Ascending aorta (tissue), 2 donors: Measurements from ENCODE around the gene KCNRG. TPM values are rescaled to one million over a fixed set of nuclear protein-coding genes. Genes with fewer than 3 reads are reported as not detected.
A peak's percentile ranks its signal among the peaks of the same experiment; 100 is the strongest.

Source experiments
- DNase-seq, 2 donors: peaks; one replicate each; pipeline ENCODE4 v3.0.0-alpha.2; 2019; ENCODE audit warnings: low spot score in 2 of 2
- H3K27ac ChIP-seq, 2 donors: fragments of 200-600 bp; sonication (generic); one replicate each; pipeline ENCODE4 v1.5.1; 2016 to 2017; ENCODE audit warnings: mild to moderate bottlenecking in 1 of 2
- H3K27me3 ChIP-seq: fragments of 200-600 bp; sonication (generic); one replicate; pipeline ENCODE4 v1.5.1; 2017
- H3K36me3 ChIP-seq, 2 donors: fragments of 200-600 bp; sonication (generic); one replicate each; pipeline ENCODE4 v1.5.1; 2016
- H3K4me1 ChIP-seq, 2 donors: fragments of 200-600 bp; sonication (generic); one replicate each; pipeline ENCODE4 v1.5.1; 2016 to 2017; ENCODE audit warnings: mild to moderate bottlenecking in 1 of 2
- H3K4me3 ChIP-seq, 2 donors: fragments of 200-600 bp; sonication (generic); one replicate each; pipeline ENCODE4 v1.5.1; 2016 to 2017; ENCODE audit warnings: mild to moderate bottlenecking in 1 of 2
- H3K9me3 ChIP-seq, 2 donors: fragments of 200-600 bp; sonication (generic); one replicate each; pipeline ENCODE4 v1.5.1; 2016
- intact Hi-C: fragments of 100-400 bp; cut with DNase I; formaldehyde crosslinking; loops from one replicate; pipeline ENCODE4 v1.15.1; 2023
- total RNA-seq: library from RNA; depleted of rRNA; stranded (reverse); fragments of >200 nt; gene quantifications from one replicate; pipeline ENCODE4 v1.1.0, GENCODE V29; 2016
- TF ChIP-seq, protein P1 (sequence below), 3 experiments: fragments of 200-600 bp in 2 of 3; fragments of 450-650 bp in 1 of 3; sonication (generic) in 2 of 3; IDR thresholded peaks; one replicate each; pipeline ENCODE4 v1.5.1; 2016 to 2019; ENCODE audit warnings: antibody characterized with exemption in 3 of 3, mild to moderate bottlenecking in 1 of 3, moderate library complexity in 1 of 3

Gene KCNRG
- total RNA-seq, 1 donor from 2014 or later = 3.3 TPM

DNA sequence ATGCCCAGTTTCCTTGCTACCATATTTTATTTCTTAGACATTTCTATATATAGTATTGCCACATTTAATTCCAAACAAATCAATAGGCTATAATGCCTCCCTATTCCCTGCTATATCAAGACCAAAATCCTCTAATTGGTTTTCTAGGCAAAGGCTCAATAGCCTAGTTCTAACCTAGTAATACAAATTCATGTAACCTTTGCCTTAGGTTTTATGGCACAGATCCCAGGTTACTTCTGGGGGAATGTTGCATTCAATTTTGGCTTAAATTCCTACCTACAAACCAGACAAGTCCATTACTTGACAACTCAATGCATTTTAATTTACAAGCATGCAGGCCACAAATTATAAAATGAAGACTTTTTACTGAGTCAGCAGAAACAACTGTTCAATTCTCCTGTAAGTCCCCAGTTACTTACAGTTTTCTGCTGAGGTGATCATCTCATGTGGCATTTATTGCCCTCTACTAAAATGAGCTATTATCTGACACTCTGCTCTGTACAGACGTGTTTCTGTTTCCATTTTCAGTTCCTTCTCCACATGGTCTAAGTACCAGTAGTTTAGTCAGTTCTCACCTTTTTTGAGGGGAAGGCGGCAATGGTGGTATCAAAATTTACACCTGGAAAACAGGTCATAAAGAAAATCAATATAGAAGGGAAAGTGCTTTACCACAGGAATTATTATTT lies 11.7 kb downstream of the KCNRG start:
- TF ChIP-seq, protein P1, sequence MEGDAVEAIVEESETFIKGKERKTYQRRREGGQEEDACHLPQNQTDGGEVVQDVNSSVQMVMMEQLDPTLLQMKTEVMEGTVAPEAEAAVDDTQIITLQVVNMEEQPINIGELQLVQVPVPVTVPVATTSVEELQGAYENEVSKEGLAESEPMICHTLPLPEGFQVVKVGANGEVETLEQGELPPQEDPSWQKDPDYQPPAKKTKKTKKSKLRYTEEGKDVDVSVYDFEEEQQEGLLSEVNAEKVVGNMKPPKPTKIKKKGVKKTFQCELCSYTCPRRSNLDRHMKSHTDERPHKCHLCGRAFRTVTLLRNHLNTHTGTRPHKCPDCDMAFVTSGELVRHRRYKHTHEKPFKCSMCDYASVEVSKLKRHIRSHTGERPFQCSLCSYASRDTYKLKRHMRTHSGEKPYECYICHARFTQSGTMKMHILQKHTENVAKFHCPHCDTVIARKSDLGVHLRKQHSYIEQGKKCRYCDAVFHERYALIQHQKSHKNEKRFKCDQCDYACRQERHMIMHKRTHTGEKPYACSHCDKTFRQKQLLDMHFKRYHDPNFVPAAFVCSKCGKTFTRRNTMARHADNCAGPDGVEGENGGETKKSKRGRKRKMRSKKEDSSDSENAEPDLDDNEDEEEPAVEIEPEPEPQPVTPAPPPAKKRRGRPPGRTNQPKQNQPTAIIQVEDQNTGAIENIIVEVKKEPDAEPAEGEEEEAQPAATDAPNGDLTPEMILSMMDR (IDR thresholded peaks at IDR 0.05) = no peak
- no peaks in the 10 kb centered on the region for H3K4me1 ChIP-seq
- intact Hi-C loops = no loop called here
- peaks cover 3 to 20% of the 10 kb centered on the region in 2 donors for H3K36me3 ChIP-seq
- H3K27ac ChIP-seq = no peak overlapping the region
- no peaks in the 10 kb centered on the region for H3K9me3 ChIP-seq
- no peak overlapping the region for H3K4me3 ChIP-seq
- no peaks in the 10 kb centered on the region for H3K27me3 ChIP-seq
- DNase-seq = no peak

DNA sequence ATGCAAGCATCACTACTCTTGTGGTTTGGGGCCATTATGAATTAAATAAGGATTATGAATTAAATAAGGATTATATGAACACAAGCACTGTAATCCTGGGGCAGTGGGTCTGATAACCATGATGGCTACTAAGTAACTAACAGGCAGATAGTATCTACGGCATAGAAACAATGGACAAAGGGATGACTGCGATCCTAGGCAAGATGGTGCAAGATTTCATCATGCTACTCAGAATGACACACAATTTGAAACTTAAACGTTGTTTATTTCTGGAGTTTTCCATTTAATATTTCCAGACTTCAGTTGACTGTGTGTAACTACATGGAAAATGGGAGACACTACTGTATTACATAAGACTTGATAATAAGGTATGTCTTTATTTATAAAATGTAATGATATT lies 15.1 kb downstream of the KCNRG start:
- DNase-seq = no peak
- intact Hi-C loops = no loop called here
- TF ChIP-seq, protein P1 (IDR thresholded peaks at IDR 0.05) = no peak
- Histone ChIP-seq H3K27me3 (no peaks in the 10 kb centered on the region), H3K27ac (no peak overlapping the region), H3K9me3 (no peaks in the 10 kb centered on the region), H3K36me3 (peaks cover 0 to 6% of the 10 kb centered on the region in 2 donors), H3K4me3 (no peak overlapping the region), H3K4me1 (peaks cover 3 to 7% of the 10 kb centered on the region in 2 donors)

DNA sequence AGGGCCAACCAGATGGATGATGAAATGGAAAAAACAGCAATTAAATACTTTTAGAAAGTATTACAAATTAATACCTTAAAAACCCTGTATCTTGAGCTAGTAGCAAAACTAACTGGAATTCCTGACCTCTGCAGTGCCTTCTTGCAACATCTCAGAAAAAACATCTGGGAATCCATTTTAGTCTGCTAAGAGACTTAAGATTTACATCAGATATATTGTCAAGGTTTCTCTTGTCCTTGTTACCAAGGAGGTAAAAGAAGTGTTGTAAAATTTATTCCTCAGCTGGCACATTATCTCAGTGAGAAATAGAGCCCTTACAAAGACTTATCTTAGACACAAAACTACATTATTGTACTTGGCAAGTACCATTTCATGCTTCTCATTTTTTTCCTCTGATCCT lies 18.5 kb downstream of the KCNRG start:
- Histone ChIP-seq H3K27ac (peak overlapping the region; percentile 40 to 41), H3K36me3 (peaks cover 0 to 6% of the 10 kb centered on the region in 2 donors), H3K4me3 (no peak overlapping the region), H3K4me1 (peaks cover 3 to 7% of the 10 kb centered on the region in 2 donors), H3K27me3 (no peaks in the 10 kb centered on the region), H3K9me3 (no peaks in the 10 kb centered on the region)
- DNase-seq = no peak
- intact Hi-C loops = no loop called here
- TF ChIP-seq, protein P1 (IDR thresholded peaks at IDR 0.05) = no peak

DNA sequence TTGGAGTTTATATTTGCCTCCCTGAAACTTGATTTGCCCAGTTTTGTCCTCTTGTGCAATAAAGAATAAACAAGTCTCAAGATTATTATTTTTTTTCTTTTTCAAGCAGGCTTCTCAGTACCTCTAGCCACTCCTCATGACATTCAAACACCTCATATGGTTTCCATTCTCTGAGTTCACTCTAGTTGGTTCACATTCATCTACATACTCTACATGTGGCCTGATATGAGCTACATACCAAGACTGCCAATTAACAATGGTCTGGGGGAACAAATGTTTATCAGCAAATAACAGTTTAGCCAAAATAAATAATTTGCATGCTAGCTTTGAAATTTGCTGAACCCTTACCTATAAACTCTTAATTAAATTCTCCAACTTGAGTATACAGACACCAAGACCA lies 22.5 kb downstream of the KCNRG start:
- TF ChIP-seq, protein P1 (IDR thresholded peaks at IDR 0.05) = no peak

DNA sequence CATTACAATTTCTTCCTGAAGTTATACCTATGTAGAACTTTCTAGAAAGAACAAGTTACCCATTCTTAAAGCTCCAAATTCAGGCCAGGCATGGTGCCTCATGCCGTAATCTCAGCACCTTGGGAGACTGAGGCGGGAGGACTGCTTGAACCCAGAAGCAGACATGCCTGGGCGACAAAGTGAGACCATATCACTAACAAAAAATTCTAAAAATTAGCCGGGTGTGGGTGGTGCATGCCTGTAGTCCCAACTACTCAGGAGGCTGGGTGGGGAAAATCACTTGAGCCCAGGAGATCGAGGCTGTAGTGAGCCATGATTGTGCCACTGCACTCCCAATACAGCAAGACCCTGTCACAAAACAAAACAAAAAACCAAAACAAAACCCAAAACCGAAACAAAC lies 23.0 kb downstream of the KCNRG start:
- H3K9me3 ChIP-seq = no peaks in the 10 kb centered on the region
- no peak for DNase-seq
- H3K27ac ChIP-seq = no peak overlapping the region
- TF ChIP-seq, protein P1 (IDR thresholded peaks at IDR 0.05) = no peak
- no peak overlapping the region for H3K4me3 ChIP-seq
- peaks cover 0 to 13% of the 10 kb centered on the region in 2 donors for H3K36me3 ChIP-seq
- H3K4me1 ChIP-seq = peaks cover 1 to 6% of the 10 kb centered on the region in 2 donors
- H3K27me3 ChIP-seq = no peaks in the 10 kb centered on the region
- intact Hi-C loops = no loop called here

More for the DNA sequence above, 22.5 kb downstream of the KCNRG start:
- Histone ChIP-seq H3K9me3 (no peaks in the 10 kb centered on the region), H3K36me3 (peaks cover 0 to 13% of the 10 kb centered on the region in 2 donors), H3K27me3 (no peaks in the 10 kb centered on the region), H3K27ac (no peak overlapping the region), H3K4me1 (peaks cover 3 to 7% of the 10 kb centered on the region in 2 donors), H3K4me3 (no peak overlapping the region)
- no peak for DNase-seq
- intact Hi-C loops = no loop called here
